B cell (primary cell): Measurements from ENCODE around the gene NCK1. TPM values are rescaled to one million over a fixed set of nuclear protein-coding genes. Genes with fewer than 3 reads are reported as not detected.

Source experiments
- ATAC-seq: fragments of 200-7000 bp; cut with Tn5 transposase; one replicate; pipeline ENCODE4 v1.10.0; 2021; ENCODE audit warnings: low read depth, mild to moderate bottlenecking, moderate number of reproducible peaks, moderate library complexity
- CTCF ChIA-PET: fragments of 350-600 bp; sonication (Branson Sonifier 250); formaldehyde crosslinking; loops from one replicate; lab custom pipeline; 2021; ENCODE audit warnings: antibody characterized with exemption, inconsistent platforms; lab: Charles Lee
- POLR2A ChIA-PET: fragments of 350-600 bp; sonication (Branson Sonifier 250); formaldehyde crosslinking; loops from one replicate; lab custom pipeline; 2021; ENCODE audit warnings: antibody characterized with exemption; lab: Charles Lee
- DNase-seq: peaks from one replicate; pipeline ENCODE4 v3.0.0; 2013
- H2AFZ ChIP-seq: 2 replicates; pipeline ENCODE4 v1.6.1; 2012; ENCODE audit warnings: mild to moderate bottlenecking, low read depth, low read length; ENCODE audit not compliant: insufficient read depth, poor library complexity, severe bottlenecking
- H3K27ac ChIP-seq, 2 donors: 1 replicate in 1 of 2; 2 replicates in 1 of 2; pipeline ENCODE4 v1.5.1; 2012 to 2013; ENCODE audit warnings: low read length in 2 of 2, mild to moderate bottlenecking in 2 of 2, moderate library complexity in 1 of 2
- H3K27me3 ChIP-seq, 4 experiments: fragments of 200-600 bp in 1 of 4; sonication (generic) in 1 of 4; replicated peaks in 1 of 4; 1 replicate in 2 of 4; 2 replicates in 2 of 4; pipeline versions ENCODE4 v1.6.1 to v1.7.0; 2013 to 2016; ENCODE audit warnings: low read length in 3 of 4, mild to moderate bottlenecking in 2 of 4, mixed read lengths in 1 of 4, moderate library complexity in 1 of 4; ENCODE audit not compliant: insufficient read depth in 4 of 4, control insufficient read depth in 3 of 4; ENCODE audit errors: control extremely low read depth in 1 of 4
- H3K36me3 ChIP-seq, 2 experiments: replicated peaks in 1 of 2; 1 replicate in 1 of 2; 2 replicates in 1 of 2; pipeline versions ENCODE4 v1.6.1 to v1.7.1; 2013; ENCODE audit warnings: low read length in 1 of 2; ENCODE audit not compliant: insufficient read depth in 2 of 2, control insufficient read depth in 1 of 2; ENCODE audit errors: control extremely low read depth in 1 of 2, extremely low read depth in 1 of 2
- H3K4me1 ChIP-seq, 2 donors: fragments of 200-600 bp in 1 of 2; sonication (generic) in 1 of 2; 1 replicate in 1 of 2; 2 replicates in 1 of 2; pipeline versions ENCODE4 v1.5.1 to v1.6.1; 2013 to 2017; ENCODE audit warnings: low read length in 2 of 2; ENCODE audit not compliant: control insufficient read depth in 2 of 2, insufficient read depth in 2 of 2
- H3K4me2 ChIP-seq: replicated peaks from 2 replicates; pipeline ENCODE3; 2012; ENCODE audit warnings: mild to moderate bottlenecking, low read depth, low read length; ENCODE audit not compliant: poor library complexity, severe bottlenecking
- H3K4me3 ChIP-seq, 5 experiments: fragments of 200-600 bp in 1 of 5; sonication (generic) in 1 of 5; 1 replicate in 3 of 5; 2 replicates in 2 of 5; pipeline versions ENCODE4 v1.5.1 to v1.7.0; 2011 to 2016; ENCODE audit warnings: low read length in 4 of 5, mild to moderate bottlenecking in 4 of 5, low read depth in 2 of 5, control low read depth in 1 of 5, moderate library complexity in 1 of 5; ENCODE audit not compliant: insufficient read depth in 1 of 5; ENCODE audit errors: control extremely low read depth in 1 of 5, extremely low read depth in 1 of 5
- H3K79me2 ChIP-seq: fragments of 200-600 bp; sonication (generic); one replicate; pipeline ENCODE4 v1.6.0; 2016; ENCODE audit warnings: low read length; ENCODE audit not compliant: control insufficient read depth, insufficient read depth
- H3K9ac ChIP-seq: fragments of 200-600 bp; sonication (generic); 2 replicates; pipeline ENCODE4 v1.6.1; 2017; ENCODE audit warnings: mild to moderate bottlenecking, low read length, moderate library complexity
- H3K9me3 ChIP-seq, 3 donors: one replicate each; pipeline versions ENCODE4 v1.6.1 to v1.7.1; 2013; ENCODE audit warnings: low read length in 2 of 3; ENCODE audit not compliant: control insufficient read depth in 2 of 3, insufficient read depth in 1 of 3; ENCODE audit errors: control extremely low read depth in 1 of 3
- H4K20me1 ChIP-seq: 2 replicates; pipeline ENCODE4 v1.6.0; 2012; ENCODE audit warnings: mild to moderate bottlenecking, low read length; ENCODE audit not compliant: insufficient read depth, control insufficient read depth, poor library complexity, severe bottlenecking
- H3K27ac Mint-ChIP-seq: one replicate; pipeline ENCODE4 v1.8.0; 2021; ENCODE audit warnings: mixed read lengths
- H3K27me3 Mint-ChIP-seq: one replicate; pipeline ENCODE4 v1.8.0; 2021; ENCODE audit warnings: mixed read lengths
- H3K4me1 Mint-ChIP-seq: one replicate; pipeline ENCODE4 v1.8.0; 2021; ENCODE audit warnings: mixed read lengths
- H3K4me3 Mint-ChIP-seq: one replicate; pipeline ENCODE4 v1.8.0; 2021; ENCODE audit warnings: mixed read lengths
- H3K9me3 Mint-ChIP-seq: one replicate; pipeline ENCODE4 v1.8.0; 2022; ENCODE audit warnings: mixed read lengths; ENCODE audit not compliant: insufficient read depth
- CTCF ChIP-seq: fragments of 200-600 bp; IDR thresholded peaks from one replicate; pipeline ENCODE4 v1.8.0; 2022; ENCODE audit warnings: antibody characterized with exemption, mild to moderate bottlenecking
- EZH2 ChIP-seq: IDR thresholded peaks from 2 replicates; pipeline ENCODE4 v1.6.1; 2012; ENCODE audit warnings: borderline replicate concordance, low read depth, mild to moderate bottlenecking, moderate library complexity, low read length; ENCODE audit not compliant: insufficient read depth, poor library complexity, severe bottlenecking
- WGBS: methylation state at CpG from one replicate; pipeline ENCODE4 v1.1.5; 2013; ENCODE audit warnings: missing lambda C conversion rate; ENCODE audit not compliant: insufficient coverage; 5-methylcytosine and 5-hydroxymethylcytosine counted together
- intact Hi-C: fragments of 100-400 bp; cut with micrococcal nuclease; formaldehyde crosslinking; loops from one replicate; pipeline ENCODE4 v1.10.0; 2022
- polyA plus RNA-seq: library from polyadenylated mRNA; depleted of rRNA; stranded (reverse); fragments of >200 nt; gene quantifications from 2 replicates; pipeline ENCODE4 v1.2.3, GENCODE V29; 2012
- total RNA-seq, 2 donors: library from RNA; stranded (reverse); fragments of 120-200 nt in 1 of 2; gene quantifications; 1 replicate in 1 of 2; 2 replicates in 1 of 2; pipeline versions ENCODE4 v1.2.3 to v1.2.4, GENCODE V29; 2013 to 2022

Gene NCK1
- total and polyA plus RNA-seq, 2 donors (not counting 1 experiment from before 2014, with no cell fraction given), result 12.6 to 32.4 TPM

GRCh38 chr3:136946978-136947377, 85.0 kb downstream of the NCK1 start:
- CTCF ChIA-PET, result interaction anchor here (0.7 to 1.7 kb wide), 2 partner anchors 10 to 194 kb away, joined by 3 to 5 read pairs; no protein-coding TSS in a partner anchor
- peaks cover 47% of the 10 kb centered on the region for H3K4me1 Mint-ChIP-seq
- H3K9ac ChIP-seq, result no peak overlapping the region

GRCh38 chr3:136947477-136947876, 85.5 kb downstream of the NCK1 start:
- Mint-ChIP-seq H3K27ac (peak overlapping the region; percentile 87), H3K9me3 (no peaks in the 10 kb centered on the region), H3K27me3 (no peaks in the 10 kb centered on the region), H3K4me3 (no peak overlapping the region), H3K4me1 (peaks cover 47% of the 10 kb centered on the region)
- CTCF ChIA-PET, result interaction anchor here (0.7 to 1.0 kb wide), 2 partner anchors 9 to 195 kb away, joined by 3 read pairs; partner anchors contain the start of gene STAG1
- Histone ChIP-seq H3K9ac (no peak overlapping the region), H3K27ac (peak overlapping the region in 1 of 2 donors; percentile 66), H3K79me2 (peaks cover 9% of the 10 kb centered on the region), H4K20me1 (no peaks in the 10 kb centered on the region), H3K36me3 (peaks cover 10% of the 10 kb centered on the region in 2 experiments), H3K4me3 (no peak overlapping the region), H2AFZ (no peak overlapping the region), H3K27me3 (no peaks in the 10 kb centered on the region), H3K4me2 (no peak overlapping the region), H3K4me1 (peaks cover 17 to 29% of the 10 kb centered on the region in 2 donors), H3K9me3 (no peaks in the 10 kb centered on the region)
- DNase-seq (no peak), ATAC-seq (no peak)
- intact Hi-C loops, result no loop called here
- no CpG with 5 or more reads among the region's 2 CpGs for WGBS
- no peak for TF ChIP-seq CTCF
- no peak for TF ChIP-seq EZH2
- POLR2A ChIA-PET, result interaction anchor here (0.9 kb wide), 1 partner anchor 85 kb away, joined by 4 read pairs; the partner anchor contains the start of gene NCK1

More at GRCh38 chr3:136946978-136947377, 85.0 kb downstream of the NCK1 start:
- Mint-ChIP-seq H3K27me3 (no peaks in the 10 kb centered on the region), H3K4me3 (no peak overlapping the region), H3K27ac (no peak overlapping the region), H3K9me3 (no peaks in the 10 kb centered on the region)
- peaks cover 10% of the 10 kb centered on the region in 2 experiments for H3K36me3 ChIP-seq
- H3K79me2 ChIP-seq, result peaks cover 10% of the 10 kb centered on the region
- no peak for ATAC-seq
- H3K9me3 ChIP-seq, result no peaks in the 10 kb centered on the region
- no peak overlapping the region for H3K4me3 ChIP-seq
- POLR2A ChIA-PET, result interaction anchor here (0.9 kb wide), 1 partner anchor 85 kb away, joined by 4 read pairs; the partner anchor contains the start of gene NCK1
- peak overlapping the region in 1 of 2 donors; percentile 6 for H3K27ac ChIP-seq
- TF ChIP-seq EZH2, result no peak
- no peak overlapping the region for H3K4me2 ChIP-seq
- WGBS, result 100% methylated on average over 1 of the region's 1 CpG
- H2AFZ ChIP-seq, result no peak overlapping the region
- H4K20me1 ChIP-seq, result no peaks in the 10 kb centered on the region
- intact Hi-C loops, result no loop called here
- no peak for DNase-seq
- peaks cover 17 to 29% of the 10 kb centered on the region in 2 donors for H3K4me1 ChIP-seq
- no peaks in the 10 kb centered on the region for H3K27me3 ChIP-seq
